ENCODE data around the gene C12orf42.

DNA sequence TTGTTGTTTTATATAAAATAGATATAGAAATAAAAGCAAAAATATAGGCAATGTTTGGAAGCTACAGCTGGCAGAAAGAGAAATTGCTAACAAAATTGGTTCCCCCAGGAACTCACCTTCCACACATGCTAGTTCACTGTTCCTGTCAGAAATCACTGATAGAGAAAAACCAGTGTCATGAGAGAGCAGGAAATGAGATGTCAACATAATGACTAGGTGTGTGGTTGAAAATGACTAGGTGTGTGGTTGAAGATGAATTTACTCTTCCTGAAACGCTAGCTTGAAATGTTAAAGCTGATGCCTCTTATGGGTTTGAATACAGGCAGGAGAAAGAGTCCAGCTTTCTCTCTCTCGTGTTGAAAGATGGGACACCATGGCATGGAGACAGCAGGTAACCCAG lies 216.3 kb downstream of the C12orf42 start:
- TF ChIP-seq POLR2A (IDR thresholded peaks at IDR 0.05; ENCODE audit: low read length) = no peak
- TF ChIP-seq GATA1 (IDR thresholded peaks at IDR 0.05; ENCODE audit: low read depth, low read length) = no peak

Data from erythroblast (primary cell).